Upper lobe of right lung (tissue), 1 donor: ENCODE data around the gene TFF3. TPM values are rescaled to one million over a fixed set of nuclear protein-coding genes. Genes with fewer than 3 reads are reported as not detected.

Source experiments
- ATAC-seq: fragments of 200-7000 bp; cut with Tn5 transposase; one replicate; pipeline ENCODE4 v1.9.1; 2020; ENCODE audit warnings: mild to moderate bottlenecking, moderate library complexity
- DNase-seq: peaks from one replicate; pipeline ENCODE4 v3.0.0-alpha.2; 2020
- H3K27ac ChIP-seq: fragments of 200-600 bp; one replicate; pipeline ENCODE4 v1.8.0; 2022
- H3K27me3 ChIP-seq: fragments of 200-600 bp; one replicate; pipeline ENCODE4 v1.8.0; 2022; ENCODE audit warnings: mild to moderate bottlenecking
- H3K36me3 ChIP-seq: fragments of 200-600 bp; one replicate; pipeline ENCODE4 v1.8.0; 2022
- H3K4me1 ChIP-seq: fragments of 200-600 bp; one replicate; pipeline ENCODE4 v1.8.0; 2022
- H3K4me3 ChIP-seq: fragments of 200-600 bp; one replicate; pipeline ENCODE4 v1.8.0; 2022; ENCODE audit warnings: mild to moderate bottlenecking
- H3K9me3 ChIP-seq: fragments of 200-600 bp; one replicate; pipeline ENCODE4 v1.8.0; 2022
- intact Hi-C: fragments of 100-400 bp; cut with DNase I; formaldehyde crosslinking; loops from one replicate; pipeline ENCODE4 v1.11.0; 2022
- total RNA-seq: library from RNA; stranded (reverse); fragmentation: NEBNext Ultra II Directional; extraction: Animal tissue kit (Norgen Biotek cat#: 25700); gene quantifications from one replicate; pipeline ENCODE4 v1.2.1, GENCODE V29; 2021
- TF ChIP-seq, protein P1 (sequence below): fragments of 200-600 bp; IDR thresholded peaks from one replicate; pipeline ENCODE4 v1.8.0; 2022; ENCODE audit warnings: antibody characterized with exemption
- donor health status: DM: no; HTN: yes; CAD: no; lungs with severe emphysema.

The TFF3 gene
- total RNA-seq, 1 donor from 2014 or later = 19.6 TPM

DNA sequence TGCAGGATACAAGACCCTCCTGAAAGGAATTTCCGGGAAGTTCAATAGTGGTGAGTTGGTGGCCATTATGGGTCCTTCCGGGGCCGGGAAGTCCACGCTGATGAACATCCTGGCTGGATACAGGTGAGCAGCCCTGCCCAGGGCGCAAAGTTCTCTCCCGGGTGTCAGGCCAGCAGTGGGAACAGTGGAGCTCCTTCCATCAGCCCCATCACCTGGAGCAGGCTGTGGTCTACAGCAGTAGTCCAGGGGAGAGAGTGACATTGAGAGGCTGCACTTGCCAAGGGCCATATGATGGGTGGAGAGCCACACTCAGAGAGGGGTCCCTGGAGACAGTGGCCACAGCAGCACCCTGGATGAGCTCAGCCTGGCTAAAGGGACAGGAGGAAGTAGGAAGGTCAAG lies 44.1 kb downstream of the TFF3 start:
- H3K27me3 ChIP-seq = no peaks in the 10 kb centered on the region
- no peak overlapping the region for H3K4me3 ChIP-seq
- H3K4me1 ChIP-seq = peaks cover 8% of the 10 kb centered on the region
- H3K9me3 ChIP-seq = no peaks in the 10 kb centered on the region
- ATAC-seq = no peak
- peaks cover 5% of the 10 kb centered on the region for H3K36me3 ChIP-seq
- no peak for DNase-seq
- TF ChIP-seq, protein P1, sequence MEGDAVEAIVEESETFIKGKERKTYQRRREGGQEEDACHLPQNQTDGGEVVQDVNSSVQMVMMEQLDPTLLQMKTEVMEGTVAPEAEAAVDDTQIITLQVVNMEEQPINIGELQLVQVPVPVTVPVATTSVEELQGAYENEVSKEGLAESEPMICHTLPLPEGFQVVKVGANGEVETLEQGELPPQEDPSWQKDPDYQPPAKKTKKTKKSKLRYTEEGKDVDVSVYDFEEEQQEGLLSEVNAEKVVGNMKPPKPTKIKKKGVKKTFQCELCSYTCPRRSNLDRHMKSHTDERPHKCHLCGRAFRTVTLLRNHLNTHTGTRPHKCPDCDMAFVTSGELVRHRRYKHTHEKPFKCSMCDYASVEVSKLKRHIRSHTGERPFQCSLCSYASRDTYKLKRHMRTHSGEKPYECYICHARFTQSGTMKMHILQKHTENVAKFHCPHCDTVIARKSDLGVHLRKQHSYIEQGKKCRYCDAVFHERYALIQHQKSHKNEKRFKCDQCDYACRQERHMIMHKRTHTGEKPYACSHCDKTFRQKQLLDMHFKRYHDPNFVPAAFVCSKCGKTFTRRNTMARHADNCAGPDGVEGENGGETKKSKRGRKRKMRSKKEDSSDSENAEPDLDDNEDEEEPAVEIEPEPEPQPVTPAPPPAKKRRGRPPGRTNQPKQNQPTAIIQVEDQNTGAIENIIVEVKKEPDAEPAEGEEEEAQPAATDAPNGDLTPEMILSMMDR = no peak
- no peak overlapping the region for H3K27ac ChIP-seq
- intact Hi-C loops = no loop called here

DNA sequence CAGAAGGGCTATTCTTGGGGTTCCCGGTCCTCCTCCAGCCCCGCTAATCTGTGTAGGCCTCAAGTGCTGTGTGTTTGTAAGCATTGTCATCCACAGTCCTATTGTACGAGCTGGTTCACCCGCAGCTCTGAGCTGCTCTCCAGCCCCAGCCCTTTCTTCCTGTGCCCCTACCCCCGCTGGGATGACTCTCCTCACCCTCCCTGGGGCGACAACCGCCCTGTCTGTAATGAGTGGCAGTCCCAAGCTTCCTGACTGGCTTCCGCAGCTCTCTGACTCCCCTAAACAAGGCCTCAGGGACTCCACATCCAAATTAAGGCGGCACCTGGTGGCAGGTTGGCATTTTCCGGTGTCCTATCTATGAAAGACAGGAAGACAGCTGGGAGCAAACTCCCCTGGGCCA lies 45.8 kb downstream of the TFF3 start:
- Histone ChIP-seq H3K4me1 (peaks cover 8% of the 10 kb centered on the region), H3K27ac (no peak overlapping the region), H3K9me3 (no peaks in the 10 kb centered on the region), H3K36me3 (no peaks in the 10 kb centered on the region), H3K27me3 (no peaks in the 10 kb centered on the region), H3K4me3 (no peak overlapping the region)
- DNase-seq = no peak
- ATAC-seq = peak; percentile 20
- intact Hi-C loops = loop anchor here (10.0 kb wide), 1 partner anchor 105 kb away; no protein-coding TSS in a partner anchor
- TF ChIP-seq, protein P1 = no peak

DNA sequence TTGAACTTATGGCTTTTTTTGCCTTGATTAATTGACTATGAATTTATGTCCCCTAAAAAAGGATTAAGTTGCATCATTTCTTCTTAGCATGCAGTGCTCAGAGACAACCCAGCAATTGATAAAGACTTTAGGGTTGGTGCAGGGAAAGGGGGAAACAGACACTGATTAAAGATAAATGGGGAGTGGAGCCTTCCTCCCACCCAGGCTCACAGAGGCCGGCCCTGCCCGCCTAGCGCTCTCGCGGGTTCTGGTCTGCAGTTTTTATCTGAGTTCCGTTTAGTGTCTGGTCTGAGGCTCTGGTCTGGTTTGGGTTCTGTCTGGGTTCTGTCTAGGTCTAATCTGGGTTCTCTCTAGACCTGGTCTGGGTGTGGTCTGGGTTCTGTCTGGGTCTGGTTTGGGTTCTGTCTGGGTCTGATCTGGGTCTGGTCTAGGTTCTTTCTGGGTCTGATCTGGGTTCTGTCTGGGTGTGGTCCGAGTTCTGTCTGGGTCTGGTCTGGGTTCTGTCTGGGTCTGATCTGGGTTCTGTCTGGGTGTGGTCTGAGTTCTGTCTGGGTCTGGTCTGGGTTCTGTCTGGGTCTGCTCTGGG lies 48.1 kb downstream of the TFF3 start:
- H3K4me1 ChIP-seq = peaks cover 29% of the 10 kb centered on the region
- H3K27ac ChIP-seq = no peak overlapping the region
- H3K27me3 ChIP-seq = no peaks in the 10 kb centered on the region
- H3K36me3 ChIP-seq = no peaks in the 10 kb centered on the region
- ATAC-seq (no peak), DNase-seq (no peak)
- no peaks in the 10 kb centered on the region for H3K9me3 ChIP-seq
- H3K4me3 ChIP-seq = no peak overlapping the region
- TF ChIP-seq, protein P1 = no peak
- intact Hi-C loops = loop anchor here (10.0 kb wide), 1 partner anchor 102 kb away; no protein-coding TSS in a partner anchor

DNA sequence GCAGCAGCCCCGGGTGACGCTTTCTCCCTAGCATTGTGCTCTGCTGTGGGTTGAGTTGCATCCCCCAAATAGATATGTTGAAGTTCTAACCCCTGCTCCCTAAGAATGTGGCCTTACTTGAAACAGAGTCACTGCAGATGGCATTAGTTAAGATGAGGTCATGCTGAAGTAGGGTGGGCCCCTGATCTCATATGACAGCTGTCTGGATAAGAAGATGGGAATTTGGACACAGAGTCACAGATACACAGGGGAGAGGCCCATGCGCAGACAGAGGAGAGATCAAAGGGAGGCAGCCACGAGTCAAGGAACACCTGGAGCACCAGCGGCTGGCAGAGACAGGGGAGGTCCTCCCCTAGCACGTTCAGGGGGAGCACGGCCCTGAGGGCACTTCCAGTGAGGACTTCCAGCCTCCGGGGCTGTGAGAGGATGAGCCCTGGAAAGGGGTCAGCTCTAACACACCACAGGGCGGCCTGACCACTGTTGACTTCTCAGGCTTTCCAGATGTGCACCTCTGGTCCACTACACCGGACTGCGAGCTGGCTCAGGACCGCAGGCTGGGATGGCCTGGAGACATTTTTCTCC lies 49.9 kb downstream of the TFF3 start:
- intact Hi-C loops = loop anchor here (10.0 kb wide), 1 partner anchor 101 kb away; no protein-coding TSS in a partner anchor
- Histone ChIP-seq H3K27ac (no peak overlapping the region), H3K27me3 (no peaks in the 10 kb centered on the region), H3K36me3 (no peaks in the 10 kb centered on the region), H3K9me3 (no peaks in the 10 kb centered on the region), H3K4me1 (peaks cover 44% of the 10 kb centered on the region), H3K4me3 (no peak overlapping the region)
- DNase-seq = no peak
- TF ChIP-seq, protein P1 = no peak
- no peak for ATAC-seq

DNA sequence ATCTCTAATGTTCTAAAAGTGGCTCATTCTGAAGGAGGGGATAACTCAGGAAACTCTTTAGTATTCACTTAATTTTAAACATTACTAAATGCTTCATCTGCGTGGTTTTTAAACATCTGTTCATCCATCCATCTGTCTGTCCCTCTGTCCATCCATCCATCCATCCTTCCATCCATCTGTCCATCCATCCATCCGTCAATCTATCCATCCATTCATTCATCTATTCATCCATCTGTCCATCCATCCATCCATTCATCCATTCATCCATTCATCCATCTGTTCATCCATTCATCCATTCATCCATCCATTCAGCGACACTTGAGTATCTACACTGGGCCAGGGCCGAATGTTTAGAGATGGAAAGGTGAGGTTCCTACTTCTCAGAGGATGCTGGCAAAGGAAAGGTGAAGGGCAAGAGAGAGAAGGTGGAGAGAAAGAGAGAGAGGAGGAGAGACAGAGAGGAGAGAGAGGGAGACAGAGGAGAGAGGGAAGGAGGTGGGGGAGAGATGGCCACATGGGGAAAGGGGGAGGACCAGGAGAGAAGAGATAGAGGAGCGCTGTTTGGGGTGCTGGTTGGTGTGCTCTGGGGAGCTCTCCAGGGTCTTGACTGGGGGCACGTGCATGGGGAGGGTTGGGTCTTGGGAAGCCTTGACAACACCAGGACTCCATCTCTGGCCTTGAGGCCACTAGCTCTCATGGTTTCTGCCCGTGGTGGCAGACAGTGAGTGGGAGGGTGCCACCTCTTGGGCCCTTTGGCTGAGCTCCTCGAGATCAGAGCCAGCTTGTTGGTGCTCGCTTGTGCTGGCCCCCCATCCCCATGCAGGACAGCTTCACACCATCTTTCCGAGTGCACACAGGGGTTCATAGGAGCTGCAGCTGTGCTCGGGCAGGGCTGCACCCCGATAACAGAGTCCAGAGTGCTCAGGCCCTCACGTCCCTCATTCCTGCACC lies 50.7 kb downstream of the TFF3 start:
- no peak for DNase-seq
- peak overlapping the region; percentile 70 for H3K27ac ChIP-seq
- intact Hi-C loops = loop anchor here (10.0 kb wide), 1 partner anchor 100 kb away; no protein-coding TSS in a partner anchor
- peaks cover 47% of the 10 kb centered on the region for H3K4me1 ChIP-seq
- no peak overlapping the region for H3K4me3 ChIP-seq
- no peaks in the 10 kb centered on the region for H3K9me3 ChIP-seq
- TF ChIP-seq, protein P1 = no peak
- no peak for ATAC-seq
- no peaks in the 10 kb centered on the region for H3K36me3 ChIP-seq
- H3K27me3 ChIP-seq = no peaks in the 10 kb centered on the region
